Caco-2 (cell line): Measurements from ENCODE around the gene ADGRL1. TPM values are rescaled to one million over a fixed set of nuclear protein-coding genes. Genes with fewer than 3 reads are reported as not detected.
"Not testable (repeated sequence)": the region's sequence is repeated elsewhere in the genome, so short reads cannot be mapped to it uniquely, and the experiment has no call there.

Source experiments
- BruUV-seq: library from RNA; stranded (reverse); fragments of 400-500 nt; replicated peaks from 2 replicates; lab custom pipeline; 2021; lab: Mats Ljungman, UMichigan
- CTCF ChIA-PET: fragments of 300-600 bp; sonication (Branson Sonifier 250); formaldehyde crosslinking; loops from one replicate; lab custom pipeline; 2022; ENCODE audit warnings: antibody characterized with exemption; lab: Charles Lee
- POLR2A ChIA-PET: fragments of 300-600 bp; sonication (Branson Sonifier 250); formaldehyde crosslinking; loops from one replicate; lab custom pipeline; 2022; ENCODE audit warnings: antibody characterized with exemption; lab: Charles Lee
- DNase-seq, 2 experiments: peaks; one replicate each; pipeline versions ENCODE4 v3.0.0 to v3.0.0-alpha.2; 2020 to 2022
- H3K27me3 ChIP-seq: replicated peaks from 2 replicates; pipeline ENCODE4 v1.6.0; 2011; ENCODE audit warnings: low read length; ENCODE audit not compliant: control insufficient read depth, insufficient read depth
- H3K36me3 ChIP-seq: 2 replicates; pipeline ENCODE4 v1.5.1; 2011; ENCODE audit warnings: low read length; ENCODE audit not compliant: control insufficient read depth, insufficient read depth
- H3K4me1 ChIP-seq: fragments of 250-450 bp; sonication (Bioruptor Pico); 2 replicates; pipeline ENCODE4 v1.5.1; 2020; ENCODE audit warnings: mild to moderate bottlenecking
- H3K4me3 ChIP-seq: 2 replicates; pipeline ENCODE4 v1.5.1; 2011; ENCODE audit warnings: low read depth, mild to moderate bottlenecking, control low read depth, low read length
- H3K9me3 ChIP-seq: fragments of 250-450 bp; sonication (Bioruptor Pico); 2 replicates; pipeline ENCODE4 v1.5.1; 2020; ENCODE audit warnings: mild to moderate bottlenecking, moderate library complexity
- H3K27ac Mint-ChIP-seq: one replicate; pipeline ENCODE4 v1.8.0; 2022; ENCODE audit warnings: mixed read lengths; ENCODE audit not compliant: unreplicated experiment
- H3K27me3 Mint-ChIP-seq: one replicate; pipeline ENCODE4 v1.8.0; 2022; ENCODE audit warnings: mixed read lengths; ENCODE audit not compliant: insufficient read depth, unreplicated experiment
- H3K36me3 Mint-ChIP-seq: one replicate; pipeline ENCODE4 v1.8.0; 2022; ENCODE audit warnings: mild to moderate bottlenecking, mixed read lengths; ENCODE audit not compliant: insufficient read depth, unreplicated experiment
- H3K4me1 Mint-ChIP-seq: one replicate; pipeline ENCODE4 v1.8.0; 2022; ENCODE audit warnings: low read depth, mixed read lengths; ENCODE audit not compliant: unreplicated experiment
- H3K4me3 Mint-ChIP-seq: one replicate; pipeline ENCODE4 v1.8.0; 2022; ENCODE audit warnings: mild to moderate bottlenecking, moderate library complexity, mixed read lengths; ENCODE audit not compliant: unreplicated experiment
- H3K9me3 Mint-ChIP-seq: one replicate; pipeline ENCODE4 v1.8.0; 2022; ENCODE audit warnings: mixed read lengths; ENCODE audit not compliant: unreplicated experiment
- CTCF ChIP-seq, 2 experiments: fragments of 200-600 bp in 1 of 2; IDR thresholded peaks; 1 replicate in 1 of 2; 2 replicates in 1 of 2; pipeline versions ENCODE4 v1.5.1 to v1.8.0; 2011 to 2022; ENCODE audit warnings: antibody characterized with exemption in 1 of 2, control low read depth in 1 of 2, inconsistent platforms in 1 of 2, low read depth in 1 of 2, low read length in 1 of 2, mild to moderate bottlenecking in 1 of 2, moderate library complexity in 1 of 2; ENCODE audit not compliant: insufficient read depth in 1 of 2, severe bottlenecking in 1 of 2, unreplicated experiment in 1 of 2
- intact Hi-C: fragments of 100-400 bp; cut with micrococcal nuclease; formaldehyde crosslinking; loops from one replicate; pipeline ENCODE4 v1.10.0; 2022; ENCODE audit not compliant: unreplicated experiment
- total RNA-seq: library from RNA; stranded (reverse); gene quantifications from 2 replicates; pipeline ENCODE4 v1.2.3, GENCODE V29; 2022

Gene ADGRL1
- total RNA-seq, 1 experiment from 2014 or later = 17.6 TPM

- POLR2A ChIA-PET = no interaction called here
- H3K36me3 Mint-ChIP-seq = no peaks in the 10 kb centered on the region
Measured at GRCh38 chr19:14250870-14251269, 44.9 kb upstream of the ADGRL1 start.

DNA sequence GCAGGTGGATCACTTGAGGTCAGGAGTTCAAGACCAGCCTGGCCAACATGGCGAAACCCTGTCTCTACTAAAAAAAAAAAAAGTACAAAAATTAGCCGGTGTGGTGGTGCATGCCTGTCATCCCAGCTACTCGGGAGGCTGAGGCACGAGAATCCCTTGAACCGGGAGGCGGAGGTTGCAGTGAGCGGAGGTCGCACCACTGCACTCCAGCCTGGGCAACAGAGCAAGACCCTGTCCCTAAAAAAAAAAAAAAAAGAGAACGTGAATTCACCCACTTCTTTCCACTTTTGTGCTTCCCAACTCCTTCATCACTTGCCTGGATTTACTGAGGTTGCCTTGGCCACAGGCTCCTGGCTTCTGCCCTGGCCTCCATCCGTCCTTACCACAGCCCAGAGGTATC is 44.3 kb upstream of the ADGRL1 start:
- POLR2A ChIA-PET, H3K27ac Mint-ChIP-seq, H3K36me3 ChIP-seq, H3K9me3 ChIP-seq, H3K27me3 Mint-ChIP-seq, H3K4me1 ChIP-seq, H3K36me3 Mint-ChIP-seq, H3K4me1 Mint-ChIP-seq, H3K9me3 Mint-ChIP-seq, H3K4me3 ChIP-seq, H3K27me3 ChIP-seq, BruUV-seq, CTCF ChIA-PET, intact Hi-C loops, DNase-seq: not testable (repeated sequence)
- H3K4me3 Mint-ChIP-seq = peak overlapping the region; percentile 3

More at GRCh38 chr19:14250870-14251269, 44.9 kb upstream of the ADGRL1 start:
- Mint-ChIP-seq H3K9me3 (no peaks in the 10 kb centered on the region), H3K4me3 (peak overlapping the region; percentile 3), H3K4me1 (no peaks in the 10 kb centered on the region), H3K27ac (no peak overlapping the region), H3K27me3 (no peaks in the 10 kb centered on the region)
- CTCF ChIA-PET = no interaction called here
- H3K4me3 ChIP-seq = no peak overlapping the region
- H3K36me3 ChIP-seq = no peaks in the 10 kb centered on the region
- no peak for DNase-seq
- no peak for TF ChIP-seq CTCF (IDR thresholded peaks at IDR 0.05; ENCODE audit: insufficient read depth in 1 of 2, low read depth in 1 of 2, low read length in 1 of 2, severe bottlenecking in 1 of 2, unreplicated experiment in 1 of 2)
- no peaks in the 10 kb centered on the region for H3K27me3 ChIP-seq
- no peaks in the 10 kb centered on the region for H3K9me3 ChIP-seq
- BruUV-seq = no TSS peak
- intact Hi-C loops = no loop called here
- no peaks in the 10 kb centered on the region for H3K4me1 ChIP-seq

DNA sequence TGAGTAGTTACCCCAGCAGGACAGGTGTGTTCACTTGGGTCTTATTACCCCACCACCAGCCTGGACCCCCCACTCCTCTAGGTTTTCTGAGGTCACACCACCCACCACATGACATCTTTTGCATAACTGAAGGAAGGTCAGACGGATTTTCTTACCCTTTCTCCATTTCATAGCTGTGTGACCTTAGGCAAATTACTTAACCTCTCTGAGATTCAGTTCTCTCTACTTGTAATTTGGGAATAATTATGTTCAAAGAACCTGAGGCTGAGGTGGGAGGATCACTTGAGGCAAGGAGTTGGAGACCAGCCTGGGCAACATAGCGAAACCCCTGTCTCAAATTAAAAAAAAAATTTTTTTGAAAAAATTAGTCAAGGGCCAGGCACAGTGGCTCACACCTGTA is 43.9 kb upstream of the ADGRL1 start:
- H3K27me3 ChIP-seq, POLR2A ChIA-PET, CTCF ChIA-PET, H3K4me1 ChIP-seq, intact Hi-C loops, H3K4me1 Mint-ChIP-seq, H3K4me3 ChIP-seq, H3K9me3 Mint-ChIP-seq, BruUV-seq, H3K36me3 ChIP-seq, H3K27me3 Mint-ChIP-seq, DNase-seq, H3K9me3 ChIP-seq, H3K27ac Mint-ChIP-seq, H3K36me3 Mint-ChIP-seq: not testable (repeated sequence)
- peak overlapping the region; percentile 71 for H3K4me3 Mint-ChIP-seq

- H3K27me3 ChIP-seq, H3K9me3 Mint-ChIP-seq, H3K27ac Mint-ChIP-seq, H3K4me1 ChIP-seq, H3K27me3 Mint-ChIP-seq, H3K9me3 ChIP-seq, H3K36me3 ChIP-seq, POLR2A ChIA-PET, H3K4me1 Mint-ChIP-seq, intact Hi-C loops, BruUV-seq, DNase-seq, CTCF ChIA-PET, H3K36me3 Mint-ChIP-seq: not testable (repeated sequence)
- H3K4me3 ChIP-seq = peak overlapping the region; percentile 46
- H3K4me3 Mint-ChIP-seq = peak overlapping the region; percentile 71
Measured at GRCh38 chr19:14249012-14249754, 43.2 kb upstream of the ADGRL1 start.
